IPS-NIHi7 (cell line): ENCODE results near the gene SLC34A1.
A peak's percentile ranks its signal among the peaks of the same experiment; 100 is the strongest.

Experiments used
- DNase-seq: peaks from one replicate; pipeline ENCODE4 v3.0.0; 2012; ENCODE audit warnings: mixed read lengths; ENCODE audit errors: extremely low spot score

Gene SLC34A1

DNA sequence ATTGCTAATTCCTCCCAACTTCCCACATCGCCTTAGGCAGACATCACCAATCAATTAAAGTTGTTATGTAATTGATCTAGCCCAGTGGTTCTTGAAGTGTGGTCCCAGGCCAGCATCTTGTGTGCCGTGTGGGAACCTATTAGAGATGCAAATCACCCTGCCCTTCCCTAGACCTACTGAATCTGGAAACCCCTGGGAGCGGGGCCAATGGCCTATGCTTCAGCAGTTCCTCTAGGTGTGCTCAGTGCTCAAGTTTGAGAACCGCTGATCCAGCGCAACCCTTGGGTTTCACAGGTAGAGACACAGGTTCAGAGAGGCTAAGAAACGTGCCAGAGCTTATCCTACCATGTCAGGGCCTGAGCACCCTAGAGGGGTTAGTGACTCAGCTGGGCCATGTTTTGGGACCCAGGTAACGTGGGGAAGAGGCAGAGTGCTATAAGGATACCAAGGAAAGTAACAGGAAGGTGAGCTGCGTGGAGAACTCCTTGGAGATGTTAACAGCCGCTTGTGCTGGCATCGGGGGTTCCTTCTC lies 4.4 kb downstream of the SLC34A1 start:
- DNase-seq, result no peak

DNA sequence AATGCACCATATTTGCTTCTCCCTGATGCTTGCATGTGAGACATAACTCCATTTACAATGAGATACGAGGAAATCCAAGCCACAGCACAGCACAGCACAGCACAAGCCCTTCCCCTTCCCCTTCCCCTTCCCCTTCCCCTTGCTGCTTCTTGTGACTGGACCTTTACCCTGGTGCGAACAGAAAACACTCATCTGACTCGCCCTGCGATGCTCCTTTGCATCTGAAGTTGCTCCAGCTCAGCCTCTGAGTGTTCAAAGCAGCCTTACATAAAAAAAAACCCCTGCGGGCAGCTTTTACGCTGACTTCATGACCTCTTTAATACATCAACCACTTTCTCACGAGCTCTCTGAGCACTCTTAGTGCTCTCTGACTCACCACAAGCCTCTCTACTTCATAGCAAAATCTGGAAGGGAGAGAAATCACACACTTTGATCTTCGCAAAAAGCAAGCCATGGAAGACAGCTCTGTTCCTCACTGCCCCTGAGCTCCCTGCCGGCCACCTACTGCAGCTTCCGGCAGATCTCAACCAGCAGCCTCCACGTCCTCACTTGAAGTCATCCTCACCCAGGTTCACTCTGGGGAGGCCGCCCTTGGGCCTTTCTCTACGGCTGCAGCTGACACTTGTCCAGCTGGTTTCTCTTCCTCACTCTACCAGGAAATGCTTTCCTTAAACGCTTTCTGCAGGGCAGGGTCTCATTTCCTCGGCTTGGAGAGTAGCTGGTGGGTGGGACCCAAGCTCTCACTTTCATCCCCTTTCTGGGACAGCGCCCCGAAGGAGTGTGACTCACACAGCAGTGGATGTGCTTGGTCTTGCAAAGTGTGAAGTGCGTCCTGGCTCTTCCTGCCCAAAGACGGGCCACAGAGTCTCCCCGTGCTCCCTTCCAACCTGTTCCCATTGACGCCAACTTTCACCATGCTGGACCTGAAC lies 5.3 kb downstream of the SLC34A1 start:
- DNase-seq, result no peak

DNA sequence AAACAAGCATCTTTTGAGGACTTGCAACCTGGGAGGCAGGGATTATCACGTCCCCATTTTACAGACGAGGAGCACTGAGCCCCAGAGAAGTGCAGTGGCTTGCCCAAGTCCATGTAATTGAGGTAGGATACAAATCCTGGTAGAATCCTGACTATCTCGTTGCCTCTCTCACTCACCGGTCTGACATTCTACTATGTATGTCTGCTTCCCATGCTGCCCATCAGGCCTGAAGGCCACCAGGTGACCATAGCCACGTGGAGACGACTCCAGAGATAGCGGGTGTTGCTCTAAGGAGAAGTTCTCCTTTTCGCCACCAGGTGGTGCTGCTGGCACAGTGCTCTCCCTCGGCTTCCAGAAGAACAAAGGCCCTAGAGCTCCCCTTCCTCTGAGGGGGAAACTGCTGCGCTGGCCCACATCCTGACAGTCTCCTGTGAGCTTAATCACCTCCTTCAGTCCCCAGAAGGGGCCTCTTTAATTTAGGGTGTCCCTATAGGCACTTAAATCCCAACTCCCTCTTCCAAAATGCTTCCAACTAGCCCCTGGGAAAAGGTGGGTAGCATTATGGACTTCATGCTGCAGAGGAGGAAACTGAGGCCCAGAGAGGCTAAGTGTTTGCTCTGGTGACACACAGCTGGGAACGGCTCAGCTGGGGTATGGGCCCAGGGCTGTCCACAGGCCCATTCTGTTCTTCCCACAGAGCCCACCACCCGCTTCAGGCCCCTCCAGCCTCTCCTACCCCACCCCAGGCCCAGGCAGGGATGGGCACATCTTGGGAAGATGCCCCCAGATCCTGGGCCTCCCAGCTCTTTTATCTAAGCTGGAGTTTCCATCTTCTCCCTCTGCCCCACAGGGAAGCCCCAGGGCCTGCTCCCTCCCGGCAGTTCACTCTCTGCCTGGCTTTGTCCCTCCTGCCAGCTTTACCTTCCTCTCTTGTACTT lies 6.4 kb downstream of the SLC34A1 start:
- peak; percentile 97 for DNase-seq

GRCh38 chr5:177392765-177393164 lies 8.5 kb downstream of the SLC34A1 start:
- DNase-seq, result no peak

DNA sequence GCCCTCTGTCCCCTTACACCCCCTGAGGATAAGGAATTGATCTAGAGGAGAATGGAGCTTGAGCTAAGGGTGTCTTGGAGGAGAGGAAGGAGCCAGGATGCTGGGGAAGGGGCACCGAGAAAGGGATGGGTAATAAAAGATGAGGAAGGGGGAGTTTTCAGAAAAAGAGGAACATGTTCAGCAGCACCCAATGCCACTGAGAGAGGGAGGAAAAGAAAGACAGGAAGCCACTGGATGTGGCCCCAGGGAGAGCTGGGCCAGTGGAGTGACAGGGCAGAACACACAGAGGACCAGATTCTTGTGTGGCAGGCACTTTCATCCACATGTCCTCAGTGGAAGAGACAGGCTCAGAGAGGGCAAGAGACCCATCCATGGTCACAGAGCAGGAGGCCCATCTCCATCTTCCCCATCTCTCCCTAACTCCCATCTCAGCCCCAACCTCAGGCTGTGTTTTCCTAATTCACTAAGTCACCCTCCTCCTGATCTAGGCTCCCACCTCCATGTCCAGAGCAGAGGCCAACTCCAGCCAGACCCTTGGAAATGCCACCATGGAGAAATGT lies 9.1 kb downstream of the SLC34A1 start:
- no peak for DNase-seq

DNA sequence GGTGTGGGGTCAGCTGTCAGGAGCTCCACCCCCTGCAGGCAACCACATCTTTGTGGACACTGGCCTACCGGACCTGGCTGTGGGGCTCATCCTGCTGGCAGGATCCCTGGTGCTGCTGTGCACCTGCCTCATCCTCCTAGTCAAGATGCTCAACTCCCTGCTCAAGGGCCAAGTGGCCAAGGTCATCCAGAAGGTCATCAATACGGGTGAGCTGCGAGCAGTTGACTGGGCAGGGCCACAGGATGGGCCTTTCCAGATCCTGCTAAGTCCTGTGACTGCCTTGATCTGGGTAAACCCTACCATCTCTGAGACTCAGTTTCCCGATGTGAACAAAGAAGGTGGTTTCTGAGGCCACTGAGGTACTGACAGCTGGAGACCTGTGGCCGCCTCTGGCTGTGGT lies 9.8 kb downstream of the SLC34A1 start:
- DNase-seq, result no peak

GRCh38 chr5:177396078-177396477 lies 11.8 kb downstream of the SLC34A1 start:
- no peak for DNase-seq

- no peak for DNase-seq
These were observed 12.6 kb downstream of the SLC34A1 start for GRCh38 chr5:177396807-177397206.

GRCh38 chr5:177397875-177398390 lies 13.7 kb downstream of the SLC34A1 start:
- no peak for DNase-seq

DNA sequence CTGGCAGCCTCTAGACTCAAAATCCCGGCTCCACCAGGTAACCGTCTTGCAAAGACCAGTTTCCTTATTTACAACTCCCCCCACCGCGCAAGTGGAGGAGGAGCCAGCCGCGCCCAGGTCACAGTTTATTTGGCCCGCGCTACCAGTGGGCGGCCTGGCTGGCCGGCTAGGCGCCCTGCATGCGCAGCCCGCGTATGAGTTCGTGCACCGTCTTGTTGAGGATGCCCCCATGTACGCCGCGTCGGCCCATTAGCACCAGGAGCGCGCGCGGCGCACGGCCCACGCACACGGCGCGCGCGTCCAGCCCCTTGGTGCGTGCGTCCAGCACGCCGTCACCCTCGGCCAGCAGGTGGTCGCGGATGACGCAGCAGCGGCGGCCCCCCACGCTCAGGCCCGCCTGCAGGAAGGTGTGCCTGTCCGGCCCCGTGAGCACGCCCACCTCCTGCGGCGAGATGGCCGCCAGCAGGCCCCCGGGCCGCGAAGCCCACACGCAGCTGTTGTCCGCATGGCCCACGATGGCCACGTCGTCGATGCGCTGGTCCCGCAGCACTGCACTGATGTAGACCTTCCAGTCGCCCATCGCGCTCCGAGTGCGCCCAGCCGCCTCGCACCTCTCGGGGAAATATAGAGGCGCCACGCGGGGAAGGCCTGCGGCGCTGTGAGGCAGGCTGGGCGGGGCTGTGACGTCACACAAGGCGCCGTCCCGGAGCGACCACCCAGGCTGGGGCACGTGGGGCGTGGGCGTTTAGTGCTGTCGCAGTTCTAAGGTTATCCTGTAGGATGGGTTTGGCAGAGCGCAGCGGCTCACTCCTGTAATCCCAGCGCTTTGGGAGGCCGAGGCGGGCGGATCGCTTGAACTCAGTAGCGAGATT lies 16.0 kb downstream of the SLC34A1 start, which contains the start of gene PFN3:
PFN3 (minus strand) TSS at position 665 of the 872 bp plus-strand sequence; CDS start at position 580, 85 bp downstream.
- peak; percentile 42 for DNase-seq

DNA sequence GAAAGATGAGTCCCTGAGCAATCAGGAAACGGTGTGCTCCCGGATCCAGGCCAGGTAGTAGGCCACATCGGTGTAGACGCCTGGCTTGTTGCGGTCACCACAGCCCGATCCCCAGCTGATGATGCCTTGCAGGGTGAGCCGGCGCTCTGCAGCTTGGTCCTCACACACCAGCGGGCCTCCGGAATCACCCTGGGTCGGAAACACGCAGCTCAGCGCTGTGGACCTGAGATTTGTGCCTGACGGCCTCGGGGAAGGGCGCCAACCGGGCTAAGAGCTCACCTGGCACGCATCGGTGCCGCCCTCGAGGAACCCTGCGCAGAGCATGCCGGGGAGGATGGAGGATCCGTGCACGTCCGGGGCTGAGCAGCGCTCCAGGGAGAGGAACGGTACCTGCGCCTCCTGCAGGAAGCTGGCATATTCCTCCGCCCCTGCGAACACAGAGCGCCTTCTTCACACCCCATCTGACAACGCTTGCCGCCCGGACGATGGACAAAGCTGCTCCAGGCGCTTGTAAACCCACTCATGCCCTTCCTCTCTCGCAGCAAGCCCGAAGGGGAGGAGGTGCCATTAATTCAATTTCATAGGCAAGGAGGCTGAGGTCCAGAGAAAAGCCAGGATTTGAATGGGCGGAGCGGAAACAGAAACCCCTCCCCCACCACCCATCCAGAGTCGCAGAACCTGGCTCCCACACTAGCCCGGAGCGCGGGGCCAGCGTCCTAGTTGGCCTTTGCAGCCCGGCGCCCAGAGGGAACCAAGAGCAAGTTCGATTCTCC lies 18.2 kb downstream of the SLC34A1 start:
- DNase-seq, result peak; percentile 92

DNA sequence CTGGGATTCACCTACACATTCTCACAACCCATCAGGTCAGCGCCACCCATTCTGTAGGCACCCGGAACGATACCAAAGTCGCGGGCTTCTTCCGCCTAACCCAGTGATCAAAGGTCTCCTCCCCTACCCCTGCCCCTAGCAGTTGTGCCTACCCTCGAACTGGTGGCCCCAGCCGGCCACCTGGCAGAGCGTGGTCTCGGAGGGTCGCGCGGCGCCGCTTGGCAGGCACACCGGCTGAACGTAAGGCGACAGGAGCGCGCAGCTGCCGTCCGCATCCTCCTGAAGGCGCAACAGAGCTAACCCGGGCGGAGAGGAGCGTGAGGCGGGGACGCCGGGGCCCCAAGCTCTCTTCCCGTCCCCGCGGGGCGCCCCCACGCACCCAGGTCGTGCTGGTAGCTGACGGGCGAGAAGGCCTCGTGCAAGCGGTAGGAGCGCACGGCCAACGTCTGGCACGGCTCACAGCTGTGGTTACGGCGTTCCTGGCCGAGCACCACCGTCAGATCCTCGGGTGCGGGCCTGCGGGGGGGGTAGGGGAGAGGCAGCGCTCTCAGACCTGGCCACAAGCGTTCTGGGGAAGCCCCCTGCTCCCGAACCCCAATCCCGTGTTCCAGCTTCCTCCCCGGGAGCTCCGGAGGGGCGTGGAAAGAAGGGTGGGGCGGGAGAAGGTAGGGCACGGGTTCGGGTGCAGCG lies 19.0 kb downstream of the SLC34A1 start:
- no peak for DNase-seq

GRCh38 chr5:177403792-177404640 lies 19.8 kb downstream of the SLC34A1 start:
- peak; percentile 73 for DNase-seq

DNA sequence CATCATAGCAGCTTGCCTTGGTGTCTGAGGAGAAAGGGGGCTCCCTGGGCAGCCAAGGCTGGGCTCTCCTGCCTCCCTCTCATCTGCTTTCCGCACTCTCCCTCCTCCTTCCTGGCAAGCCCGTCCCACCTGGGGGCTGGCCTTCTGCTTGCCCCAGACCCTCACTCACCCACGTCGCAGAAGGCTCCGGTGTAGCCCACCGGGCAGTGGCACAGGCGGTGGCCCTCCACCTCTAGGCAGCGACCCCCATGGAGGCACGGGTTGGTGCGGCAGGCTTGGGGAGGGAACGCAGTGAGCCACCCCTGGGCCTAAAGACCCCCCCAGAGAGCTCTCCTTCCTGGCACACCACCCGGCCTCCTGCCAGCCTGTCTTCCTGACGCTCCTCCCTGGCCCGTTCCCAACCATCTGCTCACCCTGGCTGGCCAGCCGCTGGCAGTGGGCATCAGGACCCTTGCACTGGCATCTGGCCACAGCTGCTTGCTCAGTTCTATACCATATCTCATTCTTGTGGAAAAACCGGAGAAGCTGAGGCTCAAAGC lies 20.5 kb downstream of the SLC34A1 start:
- no peak for DNase-seq

- DNase-seq, result no peak
These were observed 21.1 kb downstream of the SLC34A1 start for GRCh38 chr5:177405312-177405711.

DNA sequence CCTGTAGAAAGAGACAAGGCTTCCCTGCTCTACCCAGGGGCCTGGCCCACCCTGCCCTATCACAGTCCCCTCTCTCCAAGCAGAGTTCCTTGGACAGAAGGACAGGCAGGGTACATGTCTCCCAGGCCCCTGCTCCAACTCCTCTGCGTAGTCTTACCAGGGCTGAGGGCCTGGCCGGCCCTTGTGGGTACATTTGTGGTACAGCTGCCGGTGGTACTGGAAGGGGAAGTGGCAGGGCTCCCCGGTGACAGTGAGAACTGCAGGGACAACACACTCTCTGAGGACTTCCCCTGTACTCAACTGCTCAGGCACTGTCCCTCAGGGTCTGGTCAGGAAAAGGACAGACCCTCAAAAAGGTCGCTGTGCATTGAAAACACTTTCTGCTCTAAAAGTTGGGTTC lies 21.6 kb downstream of the SLC34A1 start:
- no peak for DNase-seq

DNA sequence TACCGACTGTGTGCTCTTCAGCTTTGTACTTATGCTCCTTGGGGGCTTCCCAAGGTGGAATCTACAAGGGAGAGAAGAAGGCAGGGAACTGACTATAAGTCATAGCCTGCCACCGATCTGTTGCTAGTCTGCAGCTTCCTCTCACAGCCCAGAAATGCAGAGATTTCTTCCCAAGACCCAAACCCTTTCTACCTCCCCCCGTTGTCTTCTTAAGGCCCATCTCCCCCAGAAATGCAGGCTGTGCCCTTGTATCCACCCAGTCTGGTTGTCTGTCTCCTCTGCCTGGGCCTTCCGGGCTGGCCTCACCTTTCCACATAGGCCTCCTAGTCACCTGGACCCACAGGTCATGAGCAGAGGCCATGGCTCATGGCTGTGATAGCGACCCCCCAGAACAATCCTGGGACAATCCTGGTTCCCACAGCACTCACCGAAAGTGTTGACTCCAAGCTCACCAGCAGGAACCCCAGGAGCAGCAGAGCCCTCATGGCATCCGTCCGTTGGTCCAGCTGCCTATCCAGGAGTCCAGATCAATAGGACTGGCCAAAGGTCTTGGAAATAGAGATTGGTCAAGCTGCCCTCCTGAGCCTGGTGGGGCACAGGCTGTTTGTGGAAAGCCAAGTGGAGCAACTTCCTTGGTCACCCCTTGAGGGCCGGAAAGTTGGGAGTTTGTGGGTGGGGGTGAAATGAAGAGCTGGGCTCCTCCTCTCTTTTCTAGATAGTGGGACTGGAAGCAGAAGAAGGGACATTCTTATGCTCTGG lies 25.0 kb downstream of the SLC34A1 start, which contains the start of gene F12:
F12 (minus strand) TSS at position 522 of the 759 bp plus-strand sequence; CDS start at position 485, 37 bp downstream.
- no peak for DNase-seq
